Gastroesophageal sphincter (tissue), 4 donors: Measurements from ENCODE around the gene METRNL. TPM values are rescaled to one million over a fixed set of nuclear protein-coding genes. Genes with fewer than 3 reads are reported as not detected.
A peak's percentile ranks its signal among the peaks of the same experiment; 100 is the strongest.

Experiments
- ATAC-seq: fragments of 150-250 bp; one replicate; pipeline ENCODE4 v1.9.1; 2016; ENCODE audit warnings: mild to moderate bottlenecking, moderate library complexity
- H3K27ac ChIP-seq, 4 donors: fragments of 200-600 bp; sonication (generic) in 3 of 4; 1 replicate in 3 of 4; 2 replicates in 1 of 4; pipeline ENCODE4 v1.5.1; 2016 to 2019
- H3K27me3 ChIP-seq: fragments of 200-600 bp; sonication (generic); one replicate; pipeline ENCODE4 v1.5.1; 2019
- H3K36me3 ChIP-seq, 2 donors: fragments of 200-600 bp; sonication (generic); one replicate each; pipeline ENCODE4 v1.5.1; 2019; ENCODE audit warnings: control low read depth in 1 of 2
- H3K4me1 ChIP-seq, 3 donors: fragments of 200-600 bp; sonication (generic); 1 replicate in 2 of 3; 2 replicates in 1 of 3; pipeline ENCODE4 v1.5.1; 2016 to 2019; ENCODE audit warnings: control low read depth in 2 of 3
- H3K4me3 ChIP-seq, 2 donors: fragments of 200-600 bp; sonication (generic); one replicate each; pipeline ENCODE4 v1.5.1; 2019; ENCODE audit warnings: mild to moderate bottlenecking in 1 of 2, moderate library complexity in 1 of 2
- H3K9me3 ChIP-seq, 3 donors: fragments of 200-600 bp; sonication (generic); one replicate each; pipeline ENCODE4 v1.5.1; 2017 to 2019; ENCODE audit warnings: control low read depth in 2 of 3
- EP300 ChIP-seq: sonication (generic); formaldehyde crosslinking; IDR thresholded peaks from one replicate; pipeline ENCODE4 v1.6.1; 2017; ENCODE audit warnings: antibody characterized with exemption, mild to moderate bottlenecking
- POLR2A ChIP-seq, 2 donors: fragments of 450-650 bp; IDR thresholded peaks; one replicate each; pipeline ENCODE4 v1.6.1; 2017; ENCODE audit warnings: antibody characterized with exemption in 2 of 2, mild to moderate bottlenecking in 2 of 2, moderate library complexity in 1 of 2
- POLR2AphosphoS5 ChIP-seq: sonication (generic); formaldehyde crosslinking; IDR thresholded peaks from one replicate; pipeline ENCODE4 v1.6.1; 2017; ENCODE audit warnings: antibody characterized with exemption
- WGBS, 2 donors: methylation state at CpG; one replicate each; pipeline ENCODE4 v1.1.5; 2018; ENCODE audit warnings: low coverage in 1 of 2; 5-methylcytosine and 5-hydroxymethylcytosine counted together
- total RNA-seq, 4 donors: library from RNA; depleted of rRNA; stranded (reverse); fragments of >200 nt; gene quantifications; one replicate each; pipeline ENCODE4 v1.1.0, GENCODE V29; 2016
- TF ChIP-seq, protein P1 (sequence below), 4 experiments: fragments of 200-600 bp in 2 of 4; fragments of 450-650 bp in 2 of 4; sonication (generic) in 1 of 4; IDR thresholded peaks; one replicate each; pipeline ENCODE4 v1.5.1; 2017 to 2019; ENCODE audit warnings: antibody characterized with exemption in 4 of 4, mild to moderate bottlenecking in 2 of 4, moderate library complexity in 2 of 4

Gene METRNL
- total RNA-seq, 4 donors from 2014 or later, result 41.1 to 82.6 (median 66.3) TPM

DNA sequence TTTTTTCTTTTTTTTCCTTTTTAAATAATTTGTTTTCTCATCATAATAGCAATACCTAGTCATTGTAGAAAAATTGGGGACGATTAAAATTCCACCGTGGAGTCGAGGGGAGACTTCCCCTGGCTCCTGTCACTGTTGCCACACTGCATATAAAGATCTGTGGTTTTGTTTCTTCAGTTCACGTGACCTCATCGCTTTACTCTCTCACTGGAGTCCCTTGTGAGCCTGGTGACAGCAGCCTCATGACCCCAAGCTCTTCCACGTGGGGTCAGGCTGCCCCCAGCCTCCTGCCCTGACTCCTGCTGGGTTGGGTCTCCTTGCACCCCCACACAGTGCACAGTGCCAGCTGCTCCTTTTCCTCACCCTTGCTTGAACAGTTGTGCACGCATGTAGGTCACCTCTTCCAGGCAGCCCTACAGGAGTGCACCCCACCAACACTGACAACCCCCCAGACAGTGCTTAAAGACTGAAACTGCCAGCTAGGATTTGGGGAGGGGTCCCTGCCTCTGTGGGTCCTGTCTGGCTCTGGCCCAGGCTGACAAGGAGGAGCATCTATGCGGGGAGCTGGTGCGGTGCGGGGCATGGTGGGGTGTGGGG is 7.3 kb upstream of the METRNL start:
- no peak overlapping the region for H3K27ac ChIP-seq
- ATAC-seq, result no peak
- no peaks in the 10 kb centered on the region for H3K9me3 ChIP-seq
- H3K4me1 ChIP-seq, result peaks cover 0 to under 1% (median 0%) of the 10 kb centered on the region in 3 donors
- TF ChIP-seq, protein P1, sequence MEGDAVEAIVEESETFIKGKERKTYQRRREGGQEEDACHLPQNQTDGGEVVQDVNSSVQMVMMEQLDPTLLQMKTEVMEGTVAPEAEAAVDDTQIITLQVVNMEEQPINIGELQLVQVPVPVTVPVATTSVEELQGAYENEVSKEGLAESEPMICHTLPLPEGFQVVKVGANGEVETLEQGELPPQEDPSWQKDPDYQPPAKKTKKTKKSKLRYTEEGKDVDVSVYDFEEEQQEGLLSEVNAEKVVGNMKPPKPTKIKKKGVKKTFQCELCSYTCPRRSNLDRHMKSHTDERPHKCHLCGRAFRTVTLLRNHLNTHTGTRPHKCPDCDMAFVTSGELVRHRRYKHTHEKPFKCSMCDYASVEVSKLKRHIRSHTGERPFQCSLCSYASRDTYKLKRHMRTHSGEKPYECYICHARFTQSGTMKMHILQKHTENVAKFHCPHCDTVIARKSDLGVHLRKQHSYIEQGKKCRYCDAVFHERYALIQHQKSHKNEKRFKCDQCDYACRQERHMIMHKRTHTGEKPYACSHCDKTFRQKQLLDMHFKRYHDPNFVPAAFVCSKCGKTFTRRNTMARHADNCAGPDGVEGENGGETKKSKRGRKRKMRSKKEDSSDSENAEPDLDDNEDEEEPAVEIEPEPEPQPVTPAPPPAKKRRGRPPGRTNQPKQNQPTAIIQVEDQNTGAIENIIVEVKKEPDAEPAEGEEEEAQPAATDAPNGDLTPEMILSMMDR (IDR thresholded peaks at IDR 0.05), result no peak
- TF ChIP-seq EP300 (no peak), POLR2AphosphoS5 (no peak), POLR2A (IDR thresholded peaks at IDR 0.05) (no peak)
- H3K4me3 ChIP-seq, result no peak overlapping the region
- 65% methylated on average over 6 of the region's 10 CpGs; no CpG with 5 or more reads in 1 of the 2 donors for WGBS, 2 donors
- no peaks in the 10 kb centered on the region for H3K36me3 ChIP-seq
- peaks cover 13% of the 10 kb centered on the region for H3K27me3 ChIP-seq

DNA sequence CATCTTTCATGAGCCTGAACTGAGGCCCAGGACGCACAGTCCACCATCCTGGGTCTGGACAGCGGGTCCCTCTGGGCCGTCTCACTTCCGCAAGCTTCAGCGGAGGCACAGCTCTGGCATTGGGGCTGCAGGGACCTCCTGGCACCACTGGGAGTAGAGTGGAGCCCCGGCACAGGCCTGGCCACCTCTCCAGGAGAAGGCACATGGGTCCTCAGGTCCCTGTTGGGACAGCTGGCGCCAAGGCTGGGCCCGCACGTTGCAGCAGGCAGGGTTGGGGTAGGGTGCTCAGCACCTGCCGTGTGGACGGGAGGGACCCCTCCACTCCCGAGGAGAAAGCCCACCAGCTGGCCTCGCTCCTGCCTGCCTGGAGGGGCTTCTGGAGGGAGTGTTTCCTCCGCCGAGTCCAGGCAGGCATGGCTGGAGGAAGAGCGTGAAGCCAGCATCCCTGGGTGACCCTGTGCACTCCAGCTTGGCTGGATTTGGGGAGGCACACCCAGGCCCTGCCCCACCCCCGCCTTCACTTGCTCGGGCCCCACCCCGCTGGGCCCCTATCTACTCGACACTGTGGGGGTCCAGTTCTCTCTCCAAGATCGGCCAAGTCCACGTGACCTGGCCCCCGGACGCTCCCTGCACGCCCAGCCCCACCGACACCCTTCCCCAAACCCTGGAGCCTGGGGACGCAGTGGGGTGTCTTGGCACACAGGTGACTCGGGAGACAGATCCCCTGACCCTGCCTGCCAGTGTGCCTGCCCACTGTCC is 6.6 kb upstream of the METRNL start:
- TF ChIP-seq, protein P1 (IDR thresholded peaks at IDR 0.05), result no peak
- TF ChIP-seq EP300, result no peak
- TF ChIP-seq POLR2AphosphoS5, result no peak
- TF ChIP-seq POLR2A (IDR thresholded peaks at IDR 0.05), result no peak
- no peak overlapping the region for H3K27ac ChIP-seq
- H3K36me3 ChIP-seq, result no peaks in the 10 kb centered on the region
- H3K27me3 ChIP-seq, result peaks cover 13% of the 10 kb centered on the region
- WGBS, 2 donors, result no CpG with 5 or more reads among the region's 28 CpGs
- peaks cover 0 to 8% (median 0%) of the 10 kb centered on the region in 3 donors for H3K4me1 ChIP-seq
- H3K4me3 ChIP-seq, result no peak overlapping the region
- no peak for ATAC-seq
- no peaks in the 10 kb centered on the region for H3K9me3 ChIP-seq

DNA sequence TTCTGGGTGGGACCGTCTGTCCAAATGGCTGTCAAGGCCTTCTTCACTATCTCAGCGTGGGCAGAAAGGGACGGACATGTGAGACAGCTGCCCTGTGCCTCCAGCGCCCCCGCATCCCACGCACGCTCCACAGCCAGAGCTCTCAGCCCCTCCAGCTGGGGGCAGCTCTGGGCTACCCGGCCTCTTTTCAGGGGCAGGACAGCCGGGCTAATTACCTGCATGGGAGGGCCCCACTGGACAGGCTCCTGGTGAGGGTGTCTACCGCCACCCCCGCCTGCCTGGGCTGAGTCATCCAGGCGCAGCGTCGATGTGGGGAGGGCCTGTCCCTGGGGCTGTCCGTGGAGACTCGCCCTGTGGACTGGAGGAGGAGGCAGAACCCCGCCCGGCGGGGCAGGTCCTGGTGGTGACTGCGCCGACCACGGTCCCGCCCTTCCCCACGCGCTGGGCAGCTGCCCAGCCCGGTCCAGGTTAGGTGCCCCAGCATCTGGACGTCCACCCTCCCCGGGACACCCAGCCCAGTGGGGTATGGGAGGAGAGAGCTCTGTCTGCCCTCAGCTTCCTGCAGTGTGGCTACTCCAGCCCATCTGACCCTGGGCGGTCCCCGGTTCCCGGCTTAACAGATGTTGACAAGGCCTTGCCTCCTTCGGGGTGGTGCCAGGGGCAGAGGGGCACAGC is 5.9 kb upstream of the METRNL start:
- no peak for TF ChIP-seq EP300
- TF ChIP-seq POLR2A (IDR thresholded peaks at IDR 0.05), result peak in 1 of 2 donors; percentile 14
- ATAC-seq, result peak; percentile 32
- WGBS, 2 donors, result 67% methylated on average over 3 of the region's 32 CpGs; no CpG with 5 or more reads in 1 of the 2 donors
- Histone ChIP-seq H3K4me1 (peaks cover 0 to 15% (median 3%) of the 10 kb centered on the region in 3 donors), H3K27me3 (peaks cover 13% of the 10 kb centered on the region), H3K36me3 (no peaks in the 10 kb centered on the region), H3K27ac (peak overlapping the region in 1 of 4 donors; percentile 41), H3K9me3 (no peaks in the 10 kb centered on the region), H3K4me3 (no peak overlapping the region)

DNA sequence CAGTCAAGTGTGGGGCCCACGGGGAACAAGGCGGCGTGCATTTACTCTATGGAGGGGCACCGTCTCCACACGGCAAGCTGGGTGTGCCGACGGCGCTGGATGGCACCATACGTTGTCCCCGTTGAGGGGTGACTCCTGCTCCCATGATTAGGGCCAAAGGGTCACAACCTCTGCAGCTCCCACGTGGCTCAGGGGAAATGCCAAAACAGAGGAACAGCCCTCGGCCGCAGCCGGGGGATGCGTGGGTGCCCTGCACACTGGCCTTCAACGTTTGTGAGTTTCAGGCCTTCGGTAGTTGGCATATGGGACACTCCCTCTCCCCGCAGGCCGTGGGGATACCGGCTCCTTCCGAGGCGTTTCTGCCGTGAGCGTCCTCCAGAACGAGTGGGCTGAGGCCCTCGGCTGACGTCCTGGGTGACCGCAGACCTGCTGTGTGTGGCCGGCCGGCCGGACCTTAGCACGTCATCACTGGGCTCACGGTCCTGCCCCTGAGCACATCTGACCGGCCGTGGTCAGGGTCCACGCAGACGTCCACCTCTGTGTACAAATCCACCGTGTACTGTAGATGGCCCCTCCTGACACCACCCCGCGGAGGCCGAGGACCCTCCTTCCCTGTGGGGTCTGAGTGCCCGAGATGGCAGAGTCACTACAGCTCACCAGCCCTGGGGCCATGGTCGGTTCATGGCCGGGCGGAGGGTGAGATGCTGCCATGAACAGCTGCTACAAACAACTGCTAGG is 4.8 kb upstream of the METRNL start:
- 88 to 89% methylated on average over 5 to 8 of the region's 45 CpGs for WGBS, 2 donors
- ATAC-seq, result no peak
- H3K9me3 ChIP-seq, result no peaks in the 10 kb centered on the region
- no peak for TF ChIP-seq POLR2AphosphoS5
- TF ChIP-seq, protein P1 (IDR thresholded peaks at IDR 0.05), result no peak
- no peak for TF ChIP-seq POLR2A (IDR thresholded peaks at IDR 0.05)
- no peak for TF ChIP-seq EP300
- H3K27me3 ChIP-seq, result peaks cover 7% of the 10 kb centered on the region
- peaks cover 0 to 22% (median 4%) of the 10 kb centered on the region in 3 donors for H3K4me1 ChIP-seq
- H3K36me3 ChIP-seq, result no peaks in the 10 kb centered on the region
- H3K27ac ChIP-seq, result no peak overlapping the region
- H3K4me3 ChIP-seq, result no peak overlapping the region

DNA sequence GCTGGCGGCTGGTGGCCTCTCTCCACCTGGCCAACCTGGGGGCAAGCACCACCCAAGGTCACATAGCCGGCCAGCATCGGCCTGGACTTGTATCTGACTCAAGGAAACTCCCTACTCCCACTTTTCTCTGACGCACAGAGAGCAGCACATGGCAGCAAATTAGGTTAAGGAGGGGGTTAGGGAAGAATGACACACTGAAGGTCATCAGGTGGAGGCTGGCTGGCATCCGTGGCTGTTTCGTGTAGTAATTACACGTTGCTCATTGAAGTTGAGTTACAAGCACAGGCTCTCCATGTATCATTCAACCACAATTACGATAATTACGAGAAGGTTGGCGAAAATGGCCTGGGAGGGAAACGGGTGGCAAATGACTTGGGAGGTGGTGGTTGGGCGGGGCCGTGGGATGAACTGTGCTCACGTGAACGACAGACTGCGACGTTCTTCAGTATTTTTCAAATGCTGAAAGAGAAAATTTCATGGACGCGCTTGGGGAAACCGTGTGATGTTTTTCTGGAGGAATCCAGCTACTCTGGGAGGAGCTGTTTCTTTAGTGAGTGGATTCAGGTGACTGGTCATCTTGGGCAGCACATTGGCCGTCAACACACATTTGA is 4.0 kb upstream of the METRNL start:
- no peak overlapping the region for H3K4me3 ChIP-seq

More for the DNA sequence above, 4.0 kb upstream of the METRNL start:
- ATAC-seq, result no peak
- Histone ChIP-seq H3K27me3 (no peaks in the 10 kb centered on the region), H3K9me3 (no peaks in the 10 kb centered on the region), H3K4me1 (peaks cover 0 to 22% (median 4%) of the 10 kb centered on the region in 3 donors), H3K36me3 (no peaks in the 10 kb centered on the region), H3K27ac (no peak overlapping the region)
- 91 to 93% methylated on average over 10 to 14 of the region's 21 CpGs for WGBS, 2 donors
- TF ChIP-seq POLR2AphosphoS5 (no peak), POLR2A (IDR thresholded peaks at IDR 0.05) (no peak), EP300 (no peak)
- TF ChIP-seq, protein P1 (IDR thresholded peaks at IDR 0.05), result no peak
